GM12878 (cell line): ENCODE measurements around the gene NHS.

ENCODE experiments used
- MYC ChIP-seq: IDR thresholded peaks from 2 replicates; pipeline ENCODE4 v1.6.1; 2011; ENCODE audit warnings: mild to moderate bottlenecking, low read length, moderate library complexity, inconsistent platforms; ENCODE audit not compliant: insufficient read depth, insufficient replicate concordance, insufficient read length, severe bottlenecking
- SIN3A ChIP-seq: IDR thresholded peaks from 2 replicates; pipeline ENCODE4 v1.6.1; 2012; ENCODE audit warnings: low read depth, low read length, improper control_type of control experiment
- TF ChIP-seq, protein P1 (sequence below): fragments of 450-650 bp; IDR thresholded peaks from 2 replicates; pipeline ENCODE4 v1.6.1; 2017; ENCODE audit warnings: mild to moderate bottlenecking

DNA sequence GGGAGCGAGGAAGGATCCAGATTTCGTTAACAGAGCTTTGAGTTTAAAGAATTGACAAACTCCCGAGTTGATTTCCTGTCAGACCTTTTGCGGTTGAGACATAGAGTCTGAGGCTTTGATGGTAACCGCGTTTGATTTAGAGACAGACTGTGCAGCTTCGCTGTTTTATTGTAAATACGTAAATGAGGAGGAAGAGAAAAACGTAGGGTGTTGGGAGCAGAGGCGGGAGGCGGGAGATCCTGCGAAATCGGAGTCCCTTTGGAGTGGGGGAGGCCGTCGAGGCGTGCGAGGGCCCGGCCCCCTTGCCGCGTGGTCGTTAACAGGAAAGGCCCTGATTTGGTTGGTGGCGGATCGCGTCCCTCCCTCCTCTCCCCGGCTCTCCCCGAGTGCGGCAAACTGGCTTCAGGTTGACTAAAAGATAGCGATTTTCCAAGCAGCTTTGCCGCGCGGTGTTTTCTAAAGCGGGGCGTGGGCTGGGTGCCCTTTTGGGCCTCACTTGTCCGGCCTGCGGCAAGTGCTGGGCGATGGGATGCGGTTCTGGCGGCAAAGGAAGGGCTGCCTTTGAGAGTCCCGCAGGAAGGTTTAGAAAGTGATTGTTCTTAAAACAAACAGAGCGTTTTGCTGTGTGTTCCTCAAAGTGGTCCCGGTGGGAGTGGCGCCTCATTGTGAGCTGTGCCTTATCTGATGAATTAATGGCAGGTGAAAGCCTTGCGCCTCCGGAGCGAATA lies 363.1 kb downstream of the NHS start:
- TF ChIP-seq, protein P1, sequence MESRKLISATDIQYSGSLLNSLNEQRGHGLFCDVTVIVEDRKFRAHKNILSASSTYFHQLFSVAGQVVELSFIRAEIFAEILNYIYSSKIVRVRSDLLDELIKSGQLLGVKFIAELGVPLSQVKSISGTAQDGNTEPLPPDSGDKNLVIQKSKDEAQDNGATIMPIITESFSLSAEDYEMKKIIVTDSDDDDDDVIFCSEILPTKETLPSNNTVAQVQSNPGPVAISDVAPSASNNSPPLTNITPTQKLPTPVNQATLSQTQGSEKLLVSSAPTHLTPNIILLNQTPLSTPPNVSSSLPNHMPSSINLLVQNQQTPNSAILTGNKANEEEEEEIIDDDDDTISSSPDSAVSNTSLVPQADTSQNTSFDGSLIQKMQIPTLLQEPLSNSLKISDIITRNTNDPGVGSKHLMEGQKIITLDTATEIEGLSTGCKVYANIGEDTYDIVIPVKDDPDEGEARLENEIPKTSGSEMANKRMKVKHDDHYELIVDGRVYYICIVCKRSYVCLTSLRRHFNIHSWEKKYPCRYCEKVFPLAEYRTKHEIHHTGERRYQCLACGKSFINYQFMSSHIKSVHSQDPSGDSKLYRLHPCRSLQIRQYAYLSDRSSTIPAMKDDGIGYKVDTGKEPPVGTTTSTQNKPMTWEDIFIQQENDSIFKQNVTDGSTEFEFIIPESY = no peak
- TF ChIP-seq SIN3A (no peak), MYC (no peak)
